Lung (tissue), 12 donors: ENCODE data around the gene VOPP1. TPM values are rescaled to one million over a fixed set of nuclear protein-coding genes. Genes with fewer than 3 reads are reported as not detected.

Experiments
- ATAC-seq: fragments of 200-7000 bp; cut with Tn5 transposase; one replicate; pipeline ENCODE4 v1.9.1; 2020; ENCODE audit warnings: moderate number of reproducible peaks; ENCODE audit not compliant: insufficient read depth, low FRiP score
- DNase-seq, 3 donors: peaks; one replicate each; pipeline ENCODE4 v3.0.0-alpha.2; 2013 to 2017
- H3K27ac ChIP-seq, 2 donors: one replicate each; pipeline ENCODE4 v1.5.1; 2013; ENCODE audit warnings: mild to moderate bottlenecking in 2 of 2, moderate library complexity in 2 of 2, control low read depth in 1 of 2, inconsistent platforms in 1 of 2, low read depth in 1 of 2, low read length in 1 of 2
- H3K27me3 ChIP-seq, 3 donors: one replicate each; pipeline ENCODE4 v1.5.1; 2013; ENCODE audit warnings: low read length in 2 of 3; ENCODE audit not compliant: control insufficient read depth in 3 of 3, insufficient read depth in 3 of 3
- H3K36me3 ChIP-seq, 4 donors: one replicate each; pipeline ENCODE4 v1.5.1; 2013; ENCODE audit warnings: low read length in 4 of 4, mild to moderate bottlenecking in 1 of 4, moderate library complexity in 1 of 4; ENCODE audit not compliant: control insufficient read depth in 4 of 4, insufficient read depth in 4 of 4
- H3K4me1 ChIP-seq, 5 donors: one replicate each; pipeline ENCODE4 v1.5.1; 2013; ENCODE audit warnings: low read length in 5 of 5, mild to moderate bottlenecking in 2 of 5, moderate library complexity in 1 of 5; ENCODE audit not compliant: control insufficient read depth in 5 of 5, insufficient read depth in 5 of 5
- H3K4me3 ChIP-seq: one replicate; pipeline ENCODE4 v1.5.1; 2013; ENCODE audit warnings: mild to moderate bottlenecking, control low read depth, moderate library complexity
- H3K9ac ChIP-seq, 2 donors: one replicate each; pipeline ENCODE4 v1.5.1; 2013; ENCODE audit warnings: low read length in 2 of 2, control low read depth in 1 of 2; ENCODE audit not compliant: insufficient read depth in 1 of 2
- H3K9me3 ChIP-seq, 4 donors: one replicate each; pipeline ENCODE4 v1.5.1; 2013; ENCODE audit warnings: low read length in 3 of 4, mild to moderate bottlenecking in 1 of 4, moderate library complexity in 1 of 4; ENCODE audit not compliant: control insufficient read depth in 4 of 4, insufficient read depth in 3 of 4
- CTCF ChIP-seq: IDR thresholded peaks from 2 replicates; pipeline ENCODE4 v1.5.1; 2012; ENCODE audit warnings: mild to moderate bottlenecking; ENCODE audit errors: control extremely low read depth, extremely low read depth
- WGBS, 2 donors: extraction: QIAGEN DNeasy Blood & Tissue Kit; methylation state at CpG; one replicate each; pipeline ENCODE4 v1.1.7; 2013; 5-methylcytosine and 5-hydroxymethylcytosine counted together
- polyA plus RNA-seq, 2 donors: library from polyadenylated mRNA; stranded (reverse); fragments of 200-250 nt; gene quantifications; one replicate each; pipeline ENCODE4 v1.2.1, GENCODE V29; 2013
- total RNA-seq, 2 donors: library from RNA; depleted of rRNA in 1 of 2; stranded (reverse); fragments of >200 nt in 1 of 2; gene quantifications; one replicate each; pipeline ENCODE4 v1.2.1, GENCODE V29; 2014 to 2021
- donor health status: control.
- donor health status: control.
- donor health status: Bipolar disorder and iron deficiency.
- donor health status: healthy.
- donor health status: DM: yes; HTN: yes; CAD: no.

Gene VOPP1
- total and polyA plus RNA-seq, 4 donors: 25.8 to 64.0 (median 38.0) TPM

GRCh38 chr7:55594414-55594813 is 22.1 kb upstream of the VOPP1 start:
- ATAC-seq (no peak), DNase-seq (no peak)
- Histone ChIP-seq H3K4me1 (peaks cover 0 to 3% (median 0%) of the 10 kb centered on the region in 5 donors), H3K9ac (no peak overlapping the region), H3K36me3 (no peaks in the 10 kb centered on the region), H3K27me3 (no peaks in the 10 kb centered on the region), H3K9me3 (peaks cover 0 to 4% (median 0%) of the 10 kb centered on the region in 4 donors), H3K4me3 (no peak overlapping the region), H3K27ac (no peak overlapping the region)
- TF ChIP-seq CTCF: no peak
- 90 to 94% methylated on average over 10 of the region's 10 CpGs for WGBS, 2 donors

GRCh38 chr7:55593515-55594318 is 21.4 kb upstream of the VOPP1 start:
- no peak overlapping the region for H3K9ac ChIP-seq
- ATAC-seq (peak; percentile 38), DNase-seq (peak; percentile 25 to 44 (median 33))
- peaks cover 0 to 4% (median 0%) of the 10 kb centered on the region in 4 donors for H3K9me3 ChIP-seq
- peak; percentile 44 for TF ChIP-seq CTCF
- H3K27ac ChIP-seq: no peak overlapping the region
- H3K4me1 ChIP-seq: peaks cover 0 to 3% (median 0%) of the 10 kb centered on the region in 5 donors
- H3K27me3 ChIP-seq: no peaks in the 10 kb centered on the region
- WGBS, 2 donors: 62 to 69% methylated on average over 14 of the region's 14 CpGs
- H3K36me3 ChIP-seq: no peaks in the 10 kb centered on the region
- no peak overlapping the region for H3K4me3 ChIP-seq

GRCh38 chr7:55593172-55593514 is 20.8 kb upstream of the VOPP1 start:
- WGBS, 2 donors: 72 to 83% methylated on average over 4 of the region's 4 CpGs

More at GRCh38 chr7:55593172-55593514, 20.8 kb upstream of the VOPP1 start:
- H3K9ac ChIP-seq: no peak overlapping the region
- ATAC-seq (no peak), DNase-seq (no peak)
- no peaks in the 10 kb centered on the region for H3K27me3 ChIP-seq
- no peak overlapping the region for H3K27ac ChIP-seq
- peaks cover 0 to 4% (median 0%) of the 10 kb centered on the region in 4 donors for H3K9me3 ChIP-seq
- no peak overlapping the region for H3K4me3 ChIP-seq
- no peak for TF ChIP-seq CTCF
- H3K4me1 ChIP-seq: peaks cover 0 to 3% (median 0%) of the 10 kb centered on the region in 5 donors
- H3K36me3 ChIP-seq: no peaks in the 10 kb centered on the region
